GM12875 (cell line): ENCODE measurements around the gene PM20D1.
"Not testable (repeated sequence)": the region's sequence is repeated elsewhere in the genome, so short reads cannot be mapped to it uniquely, and the experiment has no call there.

Source experiments
- H3K4me3 ChIP-seq: one replicate; pipeline ENCODE4 v1.5.1; 2011; ENCODE audit warnings: low read depth, low read length, control low read depth
- TF ChIP-seq, protein P1 (sequence below): IDR thresholded peaks from 2 replicates; pipeline ENCODE4 v1.5.1; 2011; ENCODE audit warnings: low read depth, mild to moderate bottlenecking, control low read depth, inconsistent platforms, low read length, moderate library complexity, borderline replicate concordance; ENCODE audit not compliant: insufficient read depth

Gene PM20D1

DNA sequence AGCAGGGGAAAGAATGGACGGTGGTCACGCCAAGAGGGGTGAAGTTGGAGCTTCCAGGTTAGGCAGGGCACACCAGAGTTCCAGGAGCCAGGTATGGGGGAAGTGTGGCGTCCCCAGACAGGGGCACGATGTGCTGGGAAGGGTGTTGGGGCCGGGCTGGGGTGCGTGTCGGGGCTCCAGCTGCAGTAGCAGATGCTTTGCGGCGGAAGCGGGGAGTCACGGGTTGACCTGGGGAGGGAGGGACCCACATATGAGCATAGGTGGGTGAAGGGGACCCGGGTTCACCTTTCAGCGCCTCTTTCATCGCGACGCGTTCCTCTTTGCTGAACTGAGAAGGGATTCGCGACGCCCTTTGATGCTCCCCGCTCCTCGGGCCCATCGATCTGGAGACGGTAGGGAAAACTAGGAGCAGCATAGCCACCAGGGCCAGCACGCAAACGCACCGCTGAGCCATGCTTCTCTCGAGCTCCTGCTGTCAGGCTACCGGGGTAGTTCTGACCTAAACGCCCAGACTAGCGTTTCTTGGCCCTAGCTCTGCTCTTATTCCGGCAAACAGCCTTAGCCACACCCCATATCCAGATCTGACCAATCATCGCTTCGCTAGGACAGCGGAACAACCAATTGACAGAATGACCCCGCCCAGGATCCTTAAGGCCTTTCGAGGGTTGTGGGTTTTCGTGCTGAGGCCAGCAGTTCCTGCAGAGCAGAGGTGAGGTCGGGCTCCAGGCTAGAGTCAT is at the start of gene PM20D1:
Gene PM20D1 (minus strand): TSS at position 514 of the 737 bp plus-strand sequence. CDS start 60 bp downstream, at position 454.
- TF ChIP-seq, protein P1, sequence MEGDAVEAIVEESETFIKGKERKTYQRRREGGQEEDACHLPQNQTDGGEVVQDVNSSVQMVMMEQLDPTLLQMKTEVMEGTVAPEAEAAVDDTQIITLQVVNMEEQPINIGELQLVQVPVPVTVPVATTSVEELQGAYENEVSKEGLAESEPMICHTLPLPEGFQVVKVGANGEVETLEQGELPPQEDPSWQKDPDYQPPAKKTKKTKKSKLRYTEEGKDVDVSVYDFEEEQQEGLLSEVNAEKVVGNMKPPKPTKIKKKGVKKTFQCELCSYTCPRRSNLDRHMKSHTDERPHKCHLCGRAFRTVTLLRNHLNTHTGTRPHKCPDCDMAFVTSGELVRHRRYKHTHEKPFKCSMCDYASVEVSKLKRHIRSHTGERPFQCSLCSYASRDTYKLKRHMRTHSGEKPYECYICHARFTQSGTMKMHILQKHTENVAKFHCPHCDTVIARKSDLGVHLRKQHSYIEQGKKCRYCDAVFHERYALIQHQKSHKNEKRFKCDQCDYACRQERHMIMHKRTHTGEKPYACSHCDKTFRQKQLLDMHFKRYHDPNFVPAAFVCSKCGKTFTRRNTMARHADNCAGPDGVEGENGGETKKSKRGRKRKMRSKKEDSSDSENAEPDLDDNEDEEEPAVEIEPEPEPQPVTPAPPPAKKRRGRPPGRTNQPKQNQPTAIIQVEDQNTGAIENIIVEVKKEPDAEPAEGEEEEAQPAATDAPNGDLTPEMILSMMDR: no peak
- no peak within 1 kb of the TSS for H3K4me3 ChIP-seq

DNA sequence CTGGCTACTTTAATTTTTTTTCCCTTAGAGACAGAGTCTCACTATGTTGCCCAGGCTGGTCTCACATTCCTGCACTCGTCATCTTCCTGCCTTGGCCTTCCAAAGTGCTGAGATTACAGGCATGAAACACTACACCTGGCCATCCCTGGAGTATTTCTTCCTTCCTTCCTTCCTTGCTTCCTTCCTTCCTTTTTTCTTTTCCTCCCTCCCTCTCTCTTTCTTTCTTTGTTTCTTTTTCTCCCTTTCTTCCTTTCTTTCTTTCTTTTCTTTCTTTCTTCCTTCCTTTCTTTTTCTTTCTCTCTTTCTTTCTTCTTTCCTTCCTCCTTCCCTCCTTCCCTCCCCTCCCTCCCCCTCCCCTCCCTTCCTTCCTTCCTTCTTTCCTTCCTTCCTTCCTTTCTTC is 46.4 kb upstream of the PM20D1 start:
- TF ChIP-seq, protein P1: no peak
- no peak overlapping the region for H3K4me3 ChIP-seq

DNA sequence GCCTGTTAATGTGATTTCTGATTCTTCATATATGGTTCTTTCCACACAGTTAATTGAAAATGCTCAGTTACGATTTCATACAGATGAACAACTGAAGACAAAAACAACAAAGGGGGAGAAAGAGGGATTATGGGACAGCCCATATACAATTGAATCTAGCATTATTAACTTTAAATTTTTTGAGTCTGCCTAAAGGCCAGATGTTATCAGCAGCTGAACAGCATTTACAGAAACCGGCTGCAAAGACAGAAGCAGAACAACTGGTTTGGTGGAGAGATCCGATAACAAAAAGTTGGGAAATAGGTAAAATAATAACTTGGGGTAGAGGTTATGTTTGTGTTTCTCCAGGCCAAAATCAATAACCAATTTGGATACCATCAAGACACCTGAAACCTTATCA is 44.2 kb upstream of the PM20D1 start:
- H3K4me3 ChIP-seq: not testable (repeated sequence)

DNA sequence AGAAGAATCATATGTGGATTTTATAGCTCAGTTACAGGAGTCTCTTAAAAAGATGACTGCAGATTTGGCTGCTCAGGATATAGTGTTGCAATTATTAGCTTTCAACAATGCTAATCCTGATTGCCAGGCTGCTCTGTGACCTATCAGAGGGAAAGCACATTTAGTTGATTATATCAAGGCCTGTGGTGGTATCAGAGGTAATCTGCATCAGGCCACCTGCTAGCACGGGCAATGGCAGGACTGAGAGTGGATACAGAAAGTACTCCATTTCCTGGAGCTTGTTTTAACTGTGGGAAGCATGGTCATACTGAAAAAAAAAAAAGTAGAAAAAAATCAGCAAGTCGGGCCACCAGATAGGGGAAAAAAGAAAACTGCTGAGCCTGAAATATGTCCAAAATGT is 42.2 kb upstream of the PM20D1 start:
- not testable (repeated sequence) for H3K4me3 ChIP-seq

DNA sequence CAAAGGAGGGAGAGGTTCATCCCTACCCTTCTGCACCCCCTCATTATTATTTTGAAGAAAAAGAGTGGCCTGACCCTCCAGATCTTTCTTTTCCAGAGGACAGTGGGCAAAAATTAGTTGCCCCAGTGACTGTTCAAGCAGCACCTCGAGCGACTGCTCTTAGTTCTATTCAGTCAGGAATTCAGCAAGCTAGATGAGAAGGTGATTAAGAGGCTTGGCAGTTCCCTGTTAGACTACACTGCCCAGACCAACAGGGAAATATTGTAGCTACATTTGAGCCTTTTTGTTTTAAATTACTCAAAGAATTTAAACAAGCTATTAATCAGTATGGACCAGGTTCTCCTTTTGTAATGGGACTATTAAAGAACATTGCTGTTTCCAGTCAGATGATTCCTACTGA is 41.5 kb upstream of the PM20D1 start:
- H3K4me3 ChIP-seq: not testable (repeated sequence)

DNA sequence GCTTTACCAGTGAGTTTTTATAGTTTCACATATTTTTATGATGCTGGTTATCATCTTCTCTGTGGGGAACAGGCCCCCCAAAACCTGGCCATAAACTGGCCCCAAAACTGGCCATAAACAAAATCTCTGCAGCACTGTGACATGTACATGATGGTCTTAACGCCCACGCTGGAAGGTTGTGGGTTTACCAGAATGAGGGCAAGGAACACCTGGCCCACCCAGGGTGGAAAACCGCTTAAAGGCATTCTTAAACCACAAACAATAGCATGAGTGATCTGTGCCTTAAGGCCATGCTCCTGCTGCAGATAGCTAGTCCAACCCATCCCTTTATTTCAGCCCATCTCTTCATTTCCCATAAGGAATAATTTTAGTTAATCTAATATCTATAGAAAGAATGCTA is 40.7 kb upstream of the PM20D1 start:
- H3K4me3 ChIP-seq: not testable (repeated sequence)

GRCh38 chr1:205889706-205890105 is 39.8 kb upstream of the PM20D1 start:
- H3K4me3 ChIP-seq: not testable (repeated sequence)

- H3K4me3 ChIP-seq: not testable (repeated sequence)
These were observed 39.1 kb upstream of the PM20D1 start for GRCh38 chr1:205889006-205889405.

DNA sequence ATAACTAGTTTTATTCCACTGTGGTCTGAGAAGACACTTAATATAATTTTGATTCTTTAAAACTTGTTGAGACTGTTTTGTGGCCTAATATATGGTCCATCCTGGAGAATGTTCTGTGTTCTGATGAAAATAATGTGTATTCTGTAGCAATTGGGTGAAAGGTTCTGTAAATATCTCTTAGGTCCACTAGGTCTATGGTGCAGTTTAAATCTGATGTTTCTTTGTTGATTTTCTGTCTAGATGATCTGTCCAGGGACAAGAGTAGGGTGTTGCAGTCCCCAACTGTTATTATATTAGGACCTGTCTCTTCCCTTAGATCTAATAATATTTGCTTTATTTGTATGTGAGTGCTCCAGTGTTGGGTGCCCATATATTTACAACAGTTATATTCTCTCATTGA is 33.9 kb upstream of the PM20D1 start:
- H3K4me3 ChIP-seq: no peak overlapping the region
- TF ChIP-seq, protein P1: no peak

DNA sequence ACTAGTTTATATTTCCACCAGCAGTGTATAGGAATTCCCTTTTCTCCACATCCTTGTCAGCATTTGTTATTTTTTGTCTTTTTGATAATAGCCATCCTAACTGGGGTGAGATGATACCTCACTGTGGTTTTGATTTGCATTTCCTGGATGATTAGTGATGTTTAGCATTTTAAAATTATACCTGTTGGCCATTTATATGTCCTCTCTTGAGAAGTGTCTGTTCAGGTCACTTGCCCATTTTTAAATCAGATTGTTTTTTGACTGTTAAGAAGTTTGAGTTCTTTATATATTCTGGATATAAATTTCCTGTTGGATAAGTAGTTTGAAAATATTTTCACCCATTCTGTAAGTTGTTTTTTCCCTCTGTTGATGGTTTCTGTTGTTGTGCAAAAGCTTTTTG is 31.0 kb upstream of the PM20D1 start:
- TF ChIP-seq, protein P1: no peak
- no peak overlapping the region for H3K4me3 ChIP-seq

DNA sequence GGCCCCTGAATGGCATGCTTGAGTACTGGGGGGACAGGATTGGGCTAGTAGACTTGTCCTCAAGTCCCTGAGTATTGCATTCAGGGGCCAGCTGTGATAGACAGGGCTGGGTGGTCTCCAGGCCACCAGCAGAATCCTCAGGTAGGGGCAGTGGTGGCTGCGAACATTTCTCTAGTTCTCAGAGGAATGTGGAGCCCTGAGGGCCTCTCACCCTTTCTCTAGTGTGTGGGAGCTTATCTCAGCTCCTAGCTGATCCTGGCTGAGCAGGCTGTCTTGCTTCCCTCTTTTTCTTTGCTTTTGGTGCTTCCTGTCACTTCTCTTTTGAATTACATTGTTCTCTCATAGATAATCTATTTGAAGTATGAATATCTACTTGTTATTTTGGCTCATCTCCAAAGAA is 30.0 kb upstream of the PM20D1 start:
- TF ChIP-seq, protein P1: no peak
- H3K4me3 ChIP-seq: no peak overlapping the region
